T47D (cell line): Measurements from ENCODE around the gene PLLP.

Experiments used
- DNase-seq, 2 experiments: peaks; one replicate each; pipeline versions ENCODE4 v3.0.0 to v3.0.0-alpha.2; 2011 to 2012; ENCODE audit warnings: low read depth in 1 of 2, low spot score in 1 of 2
- JUND ChIP-seq: IDR thresholded peaks from 2 replicates; pipeline ENCODE4 v1.6.1; 2012; ENCODE audit warnings: low read depth
- in situ Hi-C: cut with HindIII; loops from 2 replicates; pipeline ENCODE4 v1.10.0; 2016; ENCODE audit warnings: low sequenced_read_pairs, low pct_unique_long_range_greater_than_20kb

The PLLP gene

GRCh38 chr16:57264381-57264780 lies 20.1 kb downstream of the PLLP start:
- no peak for TF ChIP-seq JUND
- in situ Hi-C loops, result no loop called here
- no peak for DNase-seq

GRCh38 chr16:57263541-57264351 lies 20.7 kb downstream of the PLLP start:
- no peak for TF ChIP-seq JUND
- in situ Hi-C loops, result no loop called here
- no peak for DNase-seq

DNA sequence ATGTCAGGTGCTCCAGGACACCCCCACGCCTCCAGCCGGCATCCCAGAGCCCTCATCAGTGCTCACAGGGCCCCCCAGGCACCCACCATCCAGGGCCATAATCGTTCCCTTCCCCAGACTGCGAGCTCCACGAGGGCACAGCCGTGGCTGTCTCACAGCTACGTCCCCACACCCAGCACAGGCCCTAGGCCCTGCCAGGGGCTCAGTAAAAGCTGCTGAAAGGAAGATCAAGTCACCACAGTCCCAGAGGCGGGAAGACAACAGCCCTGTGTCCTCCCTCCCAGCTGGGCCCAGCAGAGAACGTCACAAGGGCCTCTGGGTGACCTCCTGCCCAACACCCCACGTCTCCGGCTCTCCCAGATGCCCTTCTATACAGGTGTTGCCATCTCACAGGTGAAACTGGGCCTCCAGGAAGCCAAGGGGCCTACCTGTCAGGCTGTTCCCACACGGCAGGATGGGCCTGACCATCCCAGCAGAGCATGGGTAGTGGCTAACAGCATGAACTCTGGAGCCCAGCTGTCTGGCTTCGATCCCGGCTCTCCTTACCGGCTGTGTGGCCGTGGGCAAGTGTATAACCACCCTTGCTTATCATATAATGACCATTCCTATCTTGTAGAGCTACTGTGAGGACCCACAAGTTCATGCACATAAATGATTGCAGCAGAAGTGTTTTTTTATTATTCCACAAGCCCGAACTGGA lies 21.5 kb downstream of the PLLP start:
- TF ChIP-seq JUND, result no peak
- in situ Hi-C loops, result no loop called here
- no peak for DNase-seq

DNA sequence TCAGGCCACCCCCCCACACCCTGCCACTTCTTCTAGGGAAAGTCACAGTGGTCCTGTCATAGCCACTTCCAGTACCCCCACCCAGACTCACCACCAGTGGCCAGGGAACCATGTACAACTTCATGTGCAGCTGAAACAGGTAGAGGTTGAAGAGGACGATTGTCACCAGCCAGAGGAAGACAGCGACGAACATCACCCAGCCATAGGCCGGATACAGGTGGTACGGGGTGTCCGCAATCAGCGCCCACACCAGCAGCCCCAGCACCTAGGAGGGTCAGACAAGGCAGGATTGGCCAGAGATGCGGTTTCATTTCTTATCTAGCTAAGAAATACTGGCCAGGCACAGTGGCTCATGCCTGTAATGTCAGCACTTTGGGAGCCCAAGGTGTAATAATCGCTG lies 22.7 kb downstream of the PLLP start:
- no peak for TF ChIP-seq JUND
- no peak for DNase-seq
- in situ Hi-C loops, result no loop called here

DNA sequence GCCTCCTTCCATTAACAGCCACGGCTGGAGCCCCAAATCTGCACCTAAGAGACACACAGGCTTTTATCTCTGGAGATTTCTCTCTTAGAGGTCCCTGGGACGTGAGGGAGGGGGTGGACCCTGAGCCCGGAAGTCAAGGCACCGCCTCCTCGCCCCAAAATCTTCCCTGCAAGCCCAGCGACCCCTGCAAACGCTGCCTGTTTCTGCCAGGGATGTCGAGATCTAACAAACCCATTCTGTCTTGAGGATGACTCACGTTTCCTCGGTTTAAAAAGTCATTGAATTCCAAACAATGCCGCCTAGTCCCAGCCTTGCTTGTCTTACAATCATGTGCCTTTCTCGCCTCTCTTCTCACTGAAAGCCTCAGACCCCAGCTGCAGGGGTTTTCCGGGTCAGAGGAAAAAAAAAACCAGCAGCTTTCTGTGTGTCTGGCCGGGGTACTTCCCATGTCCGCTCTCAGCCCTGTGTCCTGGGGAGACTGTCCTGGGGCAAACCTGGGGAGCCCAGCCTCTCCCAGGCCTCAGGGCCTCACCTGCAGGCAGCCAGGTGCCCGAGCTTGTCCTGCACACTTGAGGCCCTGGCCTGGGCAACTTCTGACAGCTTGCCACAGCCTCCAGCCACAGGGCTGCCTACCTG lies 24.1 kb downstream of the PLLP start:
- DNase-seq, result no peak
- in situ Hi-C loops, result no loop called here
- no peak for TF ChIP-seq JUND

DNA sequence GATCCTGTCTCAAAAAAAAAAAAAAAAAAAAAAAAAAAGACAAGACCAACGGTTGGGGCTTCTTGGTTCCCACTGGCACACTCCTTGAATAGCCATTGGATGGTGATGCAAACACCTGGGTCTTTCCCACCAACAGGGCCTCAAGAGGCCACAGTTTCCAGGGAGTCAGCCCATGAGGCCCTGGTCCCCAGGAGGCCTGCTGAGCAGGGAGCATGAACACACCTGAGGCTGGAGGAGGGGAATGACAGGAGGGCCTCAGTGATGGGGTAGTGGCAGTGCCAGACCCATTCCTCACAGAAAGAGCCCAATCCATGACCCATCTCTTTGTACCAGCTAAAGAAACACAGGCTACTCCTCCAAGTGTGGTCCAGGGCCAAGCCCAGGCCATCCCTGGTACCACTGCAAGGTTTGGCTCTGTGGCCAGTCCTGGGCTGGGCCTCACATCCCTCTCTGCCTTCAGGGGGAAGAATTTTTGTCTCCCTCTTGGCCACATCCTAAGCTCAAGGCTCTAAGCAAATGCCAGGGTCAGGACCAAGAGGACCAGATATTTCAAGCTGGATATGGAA lies 25.5 kb downstream of the PLLP start:
- in situ Hi-C loops, result no loop called here
- TF ChIP-seq JUND, result no peak

GRCh38 chr16:57258226-57258909 lies 26.1 kb downstream of the PLLP start:
- in situ Hi-C loops, result no loop called here
- no peak for TF ChIP-seq JUND
- DNase-seq, result no peak

More for the DNA sequence above, 25.5 kb downstream of the PLLP start:
- DNase-seq, result no peak

DNA sequence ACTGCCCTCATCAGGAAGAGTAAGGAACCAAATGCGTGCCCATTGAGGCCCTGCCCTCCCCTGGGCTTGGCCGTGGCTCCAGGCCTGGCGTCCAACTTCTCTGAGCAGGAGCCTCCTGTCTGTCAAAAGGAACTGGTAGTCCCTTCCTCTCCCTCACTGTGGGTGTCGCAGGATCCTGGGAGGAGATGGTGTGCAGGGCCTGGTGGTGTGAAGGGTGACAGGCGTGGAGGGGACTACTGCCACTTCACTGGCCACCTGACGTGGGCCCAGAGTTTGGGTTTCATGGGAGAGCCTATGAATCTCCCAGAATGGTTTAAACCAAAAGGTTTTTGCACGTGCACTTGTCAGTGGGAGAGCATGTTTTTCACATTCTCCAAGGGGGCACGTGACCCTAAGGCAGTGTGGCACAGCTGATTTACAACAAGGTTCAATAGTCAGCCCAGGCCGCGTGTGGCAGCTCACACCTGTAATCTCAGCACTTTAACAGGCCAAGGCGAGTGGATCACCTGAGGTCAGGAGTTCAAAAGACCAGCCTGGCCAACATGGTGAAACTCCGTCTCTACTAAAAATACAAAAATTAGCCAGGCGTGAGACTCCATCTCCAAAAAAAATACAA lies 26.9 kb downstream of the PLLP start:
- no peak for TF ChIP-seq JUND
- no peak for DNase-seq
- in situ Hi-C loops, result no loop called here

- no peak for TF ChIP-seq JUND
- no peak for DNase-seq
- in situ Hi-C loops, result no loop called here
These were observed 27.7 kb downstream of the PLLP start for GRCh38 chr16:57256601-57257395.

- no peak for TF ChIP-seq JUND
- DNase-seq, result no peak
- in situ Hi-C loops, result no loop called here
These were observed 28.6 kb downstream of the PLLP start for GRCh38 chr16:57255686-57256415.

DNA sequence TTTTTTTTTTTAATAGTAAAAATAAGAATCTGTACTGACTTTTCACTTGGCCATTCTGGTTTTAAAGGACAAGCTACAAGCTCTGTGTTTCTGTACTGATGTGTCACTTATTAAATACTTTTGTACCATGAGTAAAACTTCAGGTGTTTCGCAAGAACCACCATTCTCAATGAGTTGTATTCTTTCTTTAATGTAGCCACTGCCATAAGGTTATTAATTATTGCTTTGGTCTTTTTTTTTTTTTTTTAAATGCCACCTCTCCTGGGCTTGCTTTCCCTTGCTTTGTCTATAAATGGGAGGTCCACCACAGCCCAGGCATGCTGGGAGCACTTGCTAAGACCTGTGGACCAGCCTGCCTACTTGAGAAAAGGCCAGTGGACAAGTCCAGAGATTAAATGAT lies 31.0 kb downstream of the PLLP start:
- DNase-seq, result no peak
- no peak for TF ChIP-seq JUND
- in situ Hi-C loops, result no loop called here
